SH-SY5Y (cell line): ENCODE results near the gene ZFAND2B.

Experiments
- GATA2 ChIP-seq: IDR thresholded peaks from 2 replicates; pipeline ENCODE4 v1.6.1; 2011; ENCODE audit warnings: mild to moderate bottlenecking, low read depth, low read length
- GATA3 ChIP-seq: IDR thresholded peaks from 2 replicates; pipeline ENCODE4 v1.6.1; 2011; ENCODE audit warnings: low read depth, mild to moderate bottlenecking, low read length, moderate library complexity

Gene ZFAND2B

GRCh38 chr2:219206328-219207133 is at the start of gene ZFAND2B:
ZFAND2B (plus strand) TSS chr2:219206782; CDS start chr2:219206988, 206 bp downstream.
- no peak for TF ChIP-seq GATA3
- TF ChIP-seq GATA2: no peak

DNA sequence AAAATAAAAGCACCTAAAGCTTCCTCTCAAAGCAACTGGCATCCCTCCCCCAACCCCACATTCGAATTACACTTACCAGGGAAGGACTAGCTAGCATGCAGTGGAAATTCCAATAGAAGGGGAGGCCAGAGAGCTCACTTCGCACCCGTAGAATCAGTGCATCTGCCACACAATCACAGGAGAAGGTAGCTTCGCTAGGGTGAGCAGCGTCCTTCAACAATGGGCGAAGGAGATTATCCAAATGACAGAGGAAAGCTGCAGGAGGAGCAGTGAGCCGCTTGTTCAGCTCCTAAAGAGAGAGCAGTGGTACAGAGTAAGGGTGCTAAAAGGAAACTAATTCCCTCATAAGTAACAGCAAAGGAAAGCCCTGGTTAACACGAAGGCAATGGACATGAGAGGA is 49.2 kb upstream of the ZFAND2B start:
- no peak for TF ChIP-seq GATA3
- no peak for TF ChIP-seq GATA2

DNA sequence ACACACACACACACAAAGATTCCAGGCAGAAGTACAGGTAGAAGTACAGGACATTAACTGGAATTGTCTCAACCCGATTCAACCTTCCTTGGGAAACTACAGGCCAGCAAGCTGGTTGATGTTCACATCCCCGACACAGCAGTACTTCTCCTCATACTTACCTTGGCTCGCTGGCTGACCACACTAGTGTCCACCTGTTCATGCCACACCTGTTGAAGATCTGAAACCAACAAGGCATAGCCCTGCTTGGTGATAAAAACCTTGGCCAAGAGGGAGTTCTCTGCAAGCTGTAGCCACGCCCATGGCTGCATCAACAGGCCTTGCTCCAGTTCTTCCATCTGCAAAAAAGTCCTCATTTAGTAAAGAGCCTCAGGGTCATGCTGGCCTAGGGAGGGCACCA is 48.6 kb upstream of the ZFAND2B start:
- TF ChIP-seq GATA3: no peak
- TF ChIP-seq GATA2: no peak

GRCh38 chr2:219158586-219158985 is 48.0 kb upstream of the ZFAND2B start:
- TF ChIP-seq GATA3 (no peak), GATA2 (no peak)

DNA sequence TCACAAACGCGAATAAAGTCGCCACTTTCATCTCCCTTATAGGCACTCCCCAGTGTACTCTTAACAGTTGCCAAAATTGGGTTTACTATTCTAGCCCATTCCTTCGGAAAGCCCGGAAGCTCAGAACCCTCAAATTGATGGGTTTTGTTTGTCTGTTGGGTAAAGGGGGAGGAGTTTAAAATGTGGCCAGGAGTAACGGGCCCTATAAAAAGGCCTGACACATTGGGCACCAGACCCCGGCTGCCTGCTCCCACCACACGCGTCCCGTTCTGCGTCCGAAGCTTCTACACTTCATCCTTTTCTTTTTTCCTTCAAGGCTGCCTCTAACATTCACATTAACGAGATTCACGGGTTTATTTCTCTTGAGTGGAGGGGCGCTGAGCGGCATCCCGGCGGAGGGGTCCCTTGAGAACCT is 46.8 kb upstream of the ZFAND2B start:
- no peak for TF ChIP-seq GATA2
- TF ChIP-seq GATA3: no peak

GRCh38 chr2:219160186-219161017 is 46.2 kb upstream of the ZFAND2B start, which contains the start of gene NHEJ1:
NHEJ1 (minus strand) TSS chr2:219160815; CDS start chr2:219158362, 2,453 bp downstream.
- TF ChIP-seq GATA3 (no peak), GATA2 (no peak)

- TF ChIP-seq GATA3 (no peak), GATA2 (no peak)
Measured at GRCh38 chr2:219161097-219161496, 45.5 kb upstream of the ZFAND2B start.

DNA sequence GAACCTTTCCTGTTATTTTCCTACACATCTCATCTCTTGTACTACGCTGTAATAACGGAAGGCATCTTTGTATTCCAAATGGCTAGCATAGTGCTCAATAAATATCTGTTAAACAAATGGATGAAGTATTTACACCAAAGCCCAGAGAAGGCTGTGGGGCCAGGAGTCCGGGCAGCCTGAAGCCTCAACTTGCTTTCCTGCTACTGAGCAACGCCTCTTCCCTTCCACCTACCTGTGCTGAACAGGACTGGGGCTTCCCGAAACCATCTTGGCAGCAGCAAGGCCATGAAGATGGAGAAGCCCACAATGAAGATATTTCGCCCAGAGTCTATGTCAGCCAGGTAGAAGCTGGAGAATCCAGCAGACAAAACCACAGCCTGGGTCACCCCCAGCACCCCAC is 43.4 kb upstream of the ZFAND2B start:
- no peak for TF ChIP-seq GATA2
- no peak for TF ChIP-seq GATA3

GRCh38 chr2:219165058-219165911 is 41.3 kb upstream of the ZFAND2B start:
- no peak for TF ChIP-seq GATA3
- TF ChIP-seq GATA2: no peak

DNA sequence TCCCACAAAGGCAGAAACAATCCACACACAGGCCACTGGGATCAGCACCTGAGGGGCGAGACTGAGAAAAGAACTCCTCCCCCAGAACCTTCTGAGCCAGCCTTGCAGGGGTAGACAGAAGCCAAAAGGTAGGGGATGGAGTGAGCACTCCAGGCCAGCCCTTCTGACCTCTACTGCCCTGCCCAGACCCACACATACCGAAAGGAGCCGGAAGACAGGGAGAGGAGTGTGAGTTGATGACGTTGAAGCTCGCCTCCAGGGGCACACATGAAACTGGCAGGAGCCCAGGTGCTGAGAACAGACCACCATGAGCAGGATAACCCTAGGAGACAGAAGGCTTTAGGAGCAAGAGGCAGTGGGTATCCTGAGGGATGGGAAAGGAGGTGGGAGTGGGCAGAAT is 38.6 kb upstream of the ZFAND2B start:
- TF ChIP-seq GATA3: no peak
- no peak for TF ChIP-seq GATA2

GRCh38 chr2:219168526-219168925 is 38.1 kb upstream of the ZFAND2B start:
- TF ChIP-seq GATA2: no peak
- no peak for TF ChIP-seq GATA3

DNA sequence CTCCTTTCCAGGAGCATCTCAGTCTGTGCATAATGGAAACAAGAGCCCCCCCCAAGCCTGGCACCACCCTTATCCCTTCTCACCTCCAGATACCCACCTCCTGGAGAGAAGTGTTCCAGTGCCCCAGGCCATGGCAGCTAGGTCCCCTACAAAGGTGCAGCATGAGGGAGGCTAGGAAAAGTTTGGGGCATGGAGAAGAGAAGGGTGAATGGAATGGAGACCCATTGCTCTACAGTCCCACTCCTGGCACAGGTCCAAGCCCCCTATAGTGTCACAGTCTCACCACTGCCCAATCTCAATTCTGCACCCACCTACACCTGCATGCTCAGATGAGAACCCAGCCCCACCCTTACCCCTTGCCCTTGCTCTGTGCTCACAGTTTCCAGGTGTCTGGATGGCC is 37.6 kb upstream of the ZFAND2B start:
- TF ChIP-seq GATA2 (no peak), GATA3 (no peak)

GRCh38 chr2:219169930-219170654 is 36.5 kb upstream of the ZFAND2B start, which contains the start of gene SLC23A3:
SLC23A3 (minus strand) TSS chr2:219170029; CDS start chr2:219169984, 45 bp downstream.
- TF ChIP-seq GATA3 (no peak), GATA2 (no peak)
